Endodermal cell (in vitro differentiated cells): ENCODE data around the gene PDILT. TPM values are rescaled to one million over a fixed set of nuclear protein-coding genes. Genes with fewer than 3 reads are reported as not detected.
A peak's percentile ranks its signal among the peaks of the same experiment; 100 is the strongest.

ENCODE experiments used
- DNase-seq: peaks from one replicate; pipeline ENCODE4 v3.0.0-alpha.2; 2017
- H3K27ac ChIP-seq: 2 replicates; pipeline ENCODE4 v1.5.1; 2013; ENCODE audit warnings: mild to moderate bottlenecking, low read depth, low read length, moderate library complexity
- H3K27me3 ChIP-seq: 2 replicates; pipeline ENCODE4 v1.6.1; 2013; ENCODE audit warnings: mild to moderate bottlenecking, low read length, moderate library complexity; ENCODE audit not compliant: insufficient read depth, control insufficient read depth, poor library complexity, severe bottlenecking
- H3K36me3 ChIP-seq: 2 replicates; pipeline ENCODE4 v1.7.0; 2013; ENCODE audit warnings: mild to moderate bottlenecking, low read length, moderate library complexity; ENCODE audit not compliant: control insufficient read depth, insufficient read depth
- H3K4me1 ChIP-seq: one replicate; pipeline ENCODE4 v1.7.0; 2013; ENCODE audit warnings: low read length; ENCODE audit not compliant: control insufficient read depth, insufficient read depth
- H3K4me3 ChIP-seq: 2 replicates; pipeline ENCODE4 v1.5.1; 2013; ENCODE audit warnings: mild to moderate bottlenecking, low read length, moderate library complexity
- H3K9ac ChIP-seq: 2 replicates; pipeline ENCODE4 v1.6.1; 2013; ENCODE audit warnings: mild to moderate bottlenecking, low read length, moderate library complexity; ENCODE audit not compliant: poor library complexity, severe bottlenecking; ENCODE audit errors: extremely low read depth
- H3K9me3 ChIP-seq: 2 replicates; pipeline ENCODE4 v1.6.1; 2013; ENCODE audit warnings: mild to moderate bottlenecking, low read length, moderate library complexity; ENCODE audit not compliant: control insufficient read depth
- H3K27ac Mint-ChIP-seq: 2 replicates; pipeline ENCODE4 v1.8.0; 2020; ENCODE audit warnings: mixed read lengths
- H3K27me3 Mint-ChIP-seq: 2 replicates; pipeline ENCODE4 v1.8.0; 2021; ENCODE audit warnings: mild to moderate bottlenecking, mixed read lengths; ENCODE audit not compliant: insufficient read depth
- H3K36me3 Mint-ChIP-seq: 2 replicates; pipeline ENCODE4 v1.8.0; 2020; ENCODE audit warnings: low read depth, mixed read lengths
- H3K4me1 Mint-ChIP-seq: 2 replicates; pipeline ENCODE4 v1.8.0; 2020; ENCODE audit warnings: mixed read lengths
- H3K4me3 Mint-ChIP-seq: 2 replicates; pipeline ENCODE4 v1.8.0; 2020; ENCODE audit warnings: mild to moderate bottlenecking, moderate library complexity, mixed read lengths
- H3K9me3 Mint-ChIP-seq: 2 replicates; pipeline ENCODE4 v1.8.0; 2020; ENCODE audit warnings: mild to moderate bottlenecking, mixed read lengths
- CTCF ChIP-seq: fragments of 200-600 bp; sonication (generic); conservative IDR thresholded peaks from 2 replicates; pipeline ENCODE4 v1.5.0; 2021; ENCODE audit warnings: antibody characterized with exemption, mild to moderate bottlenecking
- WGBS, 2 experiments: methylation state at CpG; one replicate each; pipeline versions ENCODE4 v1.1.5 to v1.1.7; 2013; ENCODE audit warnings: missing lambda C conversion rate in 2 of 2, mixed read lengths in 1 of 2; ENCODE audit not compliant: insufficient coverage in 1 of 2, insufficient read length in 1 of 2; 5-methylcytosine and 5-hydroxymethylcytosine counted together
- total RNA-seq, 2 donors: library from RNA; stranded (reverse); fragmentation: NEBNext Ultra II Directional in 1 of 2; extraction: Animal tissue kit (Norgen Biotek cat#: 25700) in 1 of 2; gene quantifications; 2 replicates in 1 of 2; 3 replicates in 1 of 2; pipeline ENCODE4 v1.2.1, GENCODE V29; 2021

The PDILT gene
- total RNA-seq, 2 donors from 2014 or later = not detected

DNA sequence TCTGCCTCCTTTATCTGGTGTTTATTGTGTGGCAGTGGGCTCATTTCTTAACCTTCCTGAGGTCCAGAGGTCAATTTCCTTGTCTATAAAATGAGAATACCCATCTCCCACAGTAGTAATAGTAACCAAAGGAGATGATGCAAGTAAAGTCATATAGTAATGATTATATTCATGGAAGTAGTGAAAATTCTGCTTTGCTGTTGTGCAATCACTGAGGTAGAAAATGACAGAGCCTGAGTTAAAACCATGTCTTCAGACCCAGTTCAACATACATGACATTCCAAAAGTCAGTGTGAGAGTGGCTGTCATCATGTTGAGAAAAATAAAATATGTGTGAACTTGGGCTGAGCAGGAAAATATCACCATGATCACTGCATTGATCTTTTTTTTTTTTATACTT, 51.2 kb downstream of the PDILT start:
- H3K36me3 Mint-ChIP-seq = no peaks in the 10 kb centered on the region
- Histone ChIP-seq H3K4me1 (no peaks in the 10 kb centered on the region), H3K9me3 (peaks cover 7% of the 10 kb centered on the region), H3K27ac (no peak overlapping the region), H3K9ac (no peak overlapping the region), H3K27me3 (no peaks in the 10 kb centered on the region), H3K4me3 (no peak overlapping the region), H3K36me3 (no peaks in the 10 kb centered on the region)
- peaks cover 12% of the 10 kb centered on the region for H3K9me3 Mint-ChIP-seq
- TF ChIP-seq CTCF = no peak
- peaks cover 2% of the 10 kb centered on the region for H3K4me1 Mint-ChIP-seq
- DNase-seq = no peak
- H3K4me3 Mint-ChIP-seq = no peak overlapping the region
- H3K27ac Mint-ChIP-seq = no peak overlapping the region
- H3K27me3 Mint-ChIP-seq = peaks cover 6% of the 10 kb centered on the region

- no peaks in the 10 kb centered on the region for H3K27me3 ChIP-seq
- no peaks in the 10 kb centered on the region for H3K36me3 ChIP-seq
- no peaks in the 10 kb centered on the region for H3K36me3 Mint-ChIP-seq
- H3K9me3 ChIP-seq = peaks cover 7% of the 10 kb centered on the region
- H3K27ac Mint-ChIP-seq = no peak within 1 kb of the TSS
- peaks cover 6% of the 10 kb centered on the region for H3K27me3 Mint-ChIP-seq
- H3K9ac ChIP-seq = no peak within 1 kb of the TSS
- DNase-seq = no peak
- no peak within 1 kb of the TSS for H3K27ac ChIP-seq
- peaks cover 7% of the 10 kb centered on the region for H3K9me3 Mint-ChIP-seq
- no peak for TF ChIP-seq CTCF
- H3K4me1 ChIP-seq = no peaks in the 10 kb centered on the region
- no peak within 1 kb of the TSS for H3K4me3 Mint-ChIP-seq
- WGBS, 2 experiments = 84 to 95% methylated on average over 2 of the region's 2 CpGs
- no peak within 1 kb of the TSS for H3K4me3 ChIP-seq
- H3K4me1 Mint-ChIP-seq = peaks cover 2% of the 10 kb centered on the region
Observed at GRCh38 chr16:20352615-20353014, 51.9 kb downstream of the PDILT start, which contains the start of gene UMOD. Gene UMOD, minus strand, starts transcription at chr16:20352715. Its CDS starts 1,978 bp downstream, at chr16:20350737.

GRCh38 chr16:20349615-20350014, 54.9 kb downstream of the PDILT start:
- 88% methylated on average over 2 to 5 of the region's 6 CpGs for WGBS, 2 experiments
- peak; percentile 69 for DNase-seq
- H3K27me3 ChIP-seq = no peaks in the 10 kb centered on the region
- Mint-ChIP-seq H3K27ac (no peak overlapping the region), H3K36me3 (no peaks in the 10 kb centered on the region), H3K4me3 (no peak overlapping the region), H3K4me1 (peaks cover 2% of the 10 kb centered on the region), H3K27me3 (peaks cover 6% of the 10 kb centered on the region), H3K9me3 (no peaks in the 10 kb centered on the region)
- H3K4me3 ChIP-seq = no peak overlapping the region
- H3K9me3 ChIP-seq = no peaks in the 10 kb centered on the region
- no peak overlapping the region for H3K27ac ChIP-seq
- no peak overlapping the region for H3K9ac ChIP-seq
- no peaks in the 10 kb centered on the region for H3K36me3 ChIP-seq
- no peaks in the 10 kb centered on the region for H3K4me1 ChIP-seq
- TF ChIP-seq CTCF = peak; percentile 64
